ENCODE results near the gene PPM1F.
"Not testable (repeated sequence)": the region's sequence is repeated elsewhere in the genome, so short reads cannot be mapped to it uniquely, and the experiment has no call there.

Gene PPM1F

DNA sequence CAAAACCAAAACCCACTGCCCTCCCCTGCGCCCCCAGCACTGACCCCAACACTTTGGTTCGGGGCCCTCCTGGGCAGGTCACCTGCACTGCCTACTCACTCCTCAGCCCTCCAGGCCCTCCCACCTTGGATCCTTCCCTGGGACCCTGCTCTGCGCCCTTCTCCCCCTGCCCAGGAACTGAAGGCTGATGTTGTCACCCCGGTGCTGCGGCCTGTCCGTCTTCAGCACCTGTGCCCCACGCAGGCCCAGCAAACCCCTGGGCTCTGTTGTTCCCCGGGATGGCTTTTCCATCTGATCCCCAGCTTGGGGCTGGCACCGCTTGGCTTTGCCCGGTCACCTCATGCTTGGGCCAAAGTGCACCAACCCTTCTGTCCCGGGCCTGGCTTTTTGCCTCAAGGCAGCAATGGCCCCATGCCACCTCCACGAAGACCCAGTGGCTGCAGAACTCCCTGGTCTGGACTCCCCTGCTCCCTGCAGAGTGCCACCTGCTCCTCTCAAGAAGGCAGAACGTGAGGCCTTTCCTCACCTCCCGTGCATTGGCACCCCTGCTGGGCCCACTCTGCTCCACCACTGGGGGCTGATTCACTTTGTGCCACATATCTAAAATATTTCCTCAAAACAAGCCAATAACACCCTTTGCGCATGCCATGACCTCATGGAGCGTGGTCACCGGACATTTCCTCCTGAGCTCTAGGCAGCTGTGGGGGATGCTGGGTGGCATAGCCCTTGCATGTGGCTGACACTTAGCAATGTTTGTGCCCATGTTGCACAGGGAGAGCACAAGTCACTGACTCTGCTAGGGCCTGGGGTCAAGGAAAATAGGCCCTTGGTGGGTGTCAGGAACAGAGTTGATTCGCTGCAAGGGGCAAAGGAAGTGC lies 8.8 kb downstream of the PPM1F start:
- H3K4me3 ChIP-seq (ENCODE audit: control insufficient read depth, low read depth, low read length), result no peak overlapping the region
- TF ChIP-seq, protein P1, sequence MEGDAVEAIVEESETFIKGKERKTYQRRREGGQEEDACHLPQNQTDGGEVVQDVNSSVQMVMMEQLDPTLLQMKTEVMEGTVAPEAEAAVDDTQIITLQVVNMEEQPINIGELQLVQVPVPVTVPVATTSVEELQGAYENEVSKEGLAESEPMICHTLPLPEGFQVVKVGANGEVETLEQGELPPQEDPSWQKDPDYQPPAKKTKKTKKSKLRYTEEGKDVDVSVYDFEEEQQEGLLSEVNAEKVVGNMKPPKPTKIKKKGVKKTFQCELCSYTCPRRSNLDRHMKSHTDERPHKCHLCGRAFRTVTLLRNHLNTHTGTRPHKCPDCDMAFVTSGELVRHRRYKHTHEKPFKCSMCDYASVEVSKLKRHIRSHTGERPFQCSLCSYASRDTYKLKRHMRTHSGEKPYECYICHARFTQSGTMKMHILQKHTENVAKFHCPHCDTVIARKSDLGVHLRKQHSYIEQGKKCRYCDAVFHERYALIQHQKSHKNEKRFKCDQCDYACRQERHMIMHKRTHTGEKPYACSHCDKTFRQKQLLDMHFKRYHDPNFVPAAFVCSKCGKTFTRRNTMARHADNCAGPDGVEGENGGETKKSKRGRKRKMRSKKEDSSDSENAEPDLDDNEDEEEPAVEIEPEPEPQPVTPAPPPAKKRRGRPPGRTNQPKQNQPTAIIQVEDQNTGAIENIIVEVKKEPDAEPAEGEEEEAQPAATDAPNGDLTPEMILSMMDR (conservative IDR thresholded peaks at IDR 0.05; ENCODE audit: control insufficient read depth, insufficient read depth, low read depth, low read length), result no peak
- DNase-seq (ENCODE audit: low read depth), result no peak

DNA sequence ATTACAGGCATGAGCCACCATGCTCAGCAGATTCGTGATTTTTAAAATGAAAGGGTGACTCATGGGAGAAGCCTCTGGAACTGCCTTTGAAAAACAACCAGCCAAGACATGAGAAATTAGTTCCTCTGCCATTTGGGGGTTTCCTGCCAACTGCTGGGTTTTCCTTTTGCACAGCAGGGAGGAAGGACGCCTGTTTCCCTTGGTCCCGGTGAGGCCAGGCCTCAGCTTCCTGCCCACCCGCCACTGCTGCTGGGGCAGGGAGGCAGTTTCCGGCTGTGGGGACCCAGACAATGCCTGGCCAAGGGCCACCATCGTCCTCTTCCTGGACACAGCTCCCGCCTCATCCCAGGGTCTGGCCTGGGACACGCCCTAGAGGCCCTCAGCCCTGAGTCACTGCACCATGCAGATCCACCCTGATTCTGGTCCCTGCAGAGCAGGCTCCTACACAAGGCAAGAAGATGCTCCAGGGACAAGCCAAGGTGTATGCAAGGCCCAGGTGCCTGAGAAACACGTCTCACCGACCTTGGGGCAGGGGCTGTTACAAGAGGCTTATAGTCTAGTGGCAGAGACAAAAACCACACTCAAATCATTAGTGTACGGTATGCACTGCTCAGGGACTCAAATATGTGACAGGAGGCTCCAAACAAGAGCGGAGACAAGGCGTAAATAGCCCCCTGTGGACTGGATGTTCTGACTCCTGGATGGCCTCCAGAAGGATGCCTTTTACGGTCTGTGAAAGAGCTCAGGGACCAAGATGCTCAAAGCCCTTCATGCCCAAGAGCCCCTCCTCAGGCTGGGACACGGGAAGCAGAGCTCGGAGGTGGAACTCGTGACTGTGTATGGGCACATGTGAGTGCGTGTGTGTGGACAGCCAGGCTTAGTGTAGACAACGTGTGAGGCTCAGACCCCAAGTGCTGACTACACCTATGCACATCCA lies 10.0 kb downstream of the PPM1F start:
- no peak overlapping the region for H3K4me3 ChIP-seq (ENCODE audit: control insufficient read depth, low read depth, low read length)
- TF ChIP-seq, protein P1 (conservative IDR thresholded peaks at IDR 0.05; ENCODE audit: control insufficient read depth, insufficient read depth, low read depth, low read length), result no peak
- peak; percentile 90 for DNase-seq (ENCODE audit: low read depth)

DNA sequence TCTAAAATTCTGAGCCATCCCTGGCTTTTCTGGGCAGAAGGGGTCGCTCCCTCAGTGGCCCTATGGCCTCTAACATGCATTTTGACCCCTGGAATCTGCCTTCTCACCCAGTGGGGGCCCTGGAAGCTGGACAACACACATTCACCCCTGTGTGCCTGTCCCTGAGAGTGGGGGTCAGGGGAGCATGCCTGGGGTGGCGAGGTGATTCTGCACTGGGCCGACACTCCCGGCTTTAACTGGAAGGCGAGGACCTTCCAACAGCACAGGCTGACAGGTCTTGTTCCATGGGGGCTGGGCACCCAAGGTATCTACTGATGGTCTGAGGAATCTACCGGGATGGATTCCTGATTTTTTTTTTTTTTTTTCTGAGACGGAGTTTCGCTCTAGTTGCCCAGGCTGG lies 10.7 kb downstream of the PPM1F start:
- DNase-seq (ENCODE audit: low read depth), result no peak
- H3K4me3 ChIP-seq (ENCODE audit: control insufficient read depth, low read depth, low read length), result no peak overlapping the region
- TF ChIP-seq, protein P1 (conservative IDR thresholded peaks at IDR 0.05; ENCODE audit: control insufficient read depth, insufficient read depth, low read depth, low read length), result no peak

DNA sequence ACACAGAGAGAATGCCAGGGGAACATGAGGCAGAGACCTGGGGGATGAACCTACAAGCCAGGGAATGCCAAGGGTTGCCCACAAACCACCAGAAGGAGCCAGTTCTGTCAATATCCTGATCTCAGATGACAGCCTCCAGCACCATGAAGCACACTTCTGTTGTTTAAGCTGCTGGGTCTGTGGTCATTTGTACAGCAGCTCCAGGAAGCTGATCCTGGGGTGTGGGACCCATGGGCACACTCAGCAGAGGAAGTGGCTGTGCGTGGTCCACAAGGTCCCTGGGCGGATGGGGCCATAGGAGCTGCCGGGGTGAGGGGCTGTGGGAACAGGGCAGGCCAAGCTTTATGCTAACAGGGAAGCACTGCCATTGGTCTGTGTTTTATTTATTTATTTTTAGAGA lies 12.1 kb downstream of the PPM1F start:
- no peak overlapping the region for H3K4me3 ChIP-seq (ENCODE audit: control insufficient read depth, low read depth, low read length)
- no peak for DNase-seq (ENCODE audit: low read depth)
- TF ChIP-seq, protein P1 (conservative IDR thresholded peaks at IDR 0.05; ENCODE audit: control insufficient read depth, insufficient read depth, low read depth, low read length), result no peak

DNA sequence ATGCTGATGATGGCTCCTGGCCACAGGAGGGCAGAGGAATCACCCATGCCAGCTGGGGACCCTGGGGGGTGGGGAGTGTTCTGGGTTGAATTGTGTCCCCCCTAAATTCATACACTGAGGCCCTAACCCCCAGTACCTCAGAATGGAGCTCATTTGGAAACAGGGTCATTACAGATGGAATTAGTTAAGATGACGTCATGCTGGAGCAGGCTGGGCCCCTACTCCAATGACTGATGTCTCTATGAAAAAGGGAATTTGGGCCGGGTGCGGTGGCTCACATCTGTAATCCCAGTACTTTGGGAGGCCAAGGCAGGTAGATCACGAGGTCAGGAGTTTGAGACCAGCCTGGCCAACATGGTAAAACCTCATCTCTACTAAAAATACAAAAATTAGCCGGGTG lies 12.7 kb downstream of the PPM1F start:
- not testable (repeated sequence) for H3K4me3 ChIP-seq (ENCODE audit: control insufficient read depth, low read depth, low read length)

DNA sequence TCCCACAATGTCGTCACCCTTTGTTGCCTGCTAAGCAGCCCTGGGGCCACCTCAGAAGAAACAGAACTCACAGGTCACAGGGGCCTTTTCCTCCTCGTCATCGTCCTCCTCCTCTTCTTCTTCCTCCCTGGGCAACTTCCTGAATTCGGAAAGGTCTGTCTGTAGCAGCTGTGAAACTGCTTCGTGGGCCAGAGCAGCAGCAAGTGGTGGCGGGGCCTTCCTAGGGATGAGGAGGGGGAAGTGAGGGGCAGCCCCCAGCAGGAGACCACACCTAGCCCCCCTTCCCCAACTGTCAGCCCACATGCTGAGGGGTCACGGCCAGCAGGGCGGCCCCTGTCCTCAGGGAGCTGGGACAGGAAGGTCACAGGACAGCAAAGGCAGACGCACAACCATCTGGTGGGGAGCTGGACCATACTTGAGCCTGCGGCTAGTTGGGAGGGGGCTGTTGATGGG lies 13.2 kb downstream of the PPM1F start:
- no peak for DNase-seq (ENCODE audit: low read depth)
- TF ChIP-seq, protein P1 (conservative IDR thresholded peaks at IDR 0.05; ENCODE audit: control insufficient read depth, insufficient read depth, low read depth, low read length), result no peak
- H3K4me3 ChIP-seq (ENCODE audit: control insufficient read depth, low read depth, low read length), result no peak overlapping the region

More for the DNA sequence above, 12.7 kb downstream of the PPM1F start:
- DNase-seq (ENCODE audit: low read depth), result peak; percentile 57

DNA sequence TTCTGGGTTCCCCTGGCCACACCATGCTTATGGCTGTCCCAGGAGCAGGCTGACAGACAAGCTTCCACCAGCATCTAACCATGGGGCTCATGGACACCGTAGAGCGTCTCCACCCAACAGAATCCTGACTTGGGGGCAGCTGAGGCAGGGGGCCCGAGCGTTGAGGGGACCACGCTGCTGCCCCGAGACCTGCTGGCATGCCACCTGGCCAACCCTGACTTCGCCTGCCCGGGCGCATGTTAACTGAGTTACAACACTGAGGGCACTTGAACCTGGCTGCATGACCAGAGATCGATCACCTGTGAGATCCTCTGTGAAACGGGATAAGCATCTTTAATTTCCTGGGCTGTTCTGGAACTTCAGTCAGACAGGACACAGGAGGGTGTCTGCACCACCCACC lies 13.7 kb downstream of the PPM1F start:
- H3K4me3 ChIP-seq (ENCODE audit: control insufficient read depth, low read depth, low read length), result peak overlapping the region; percentile 3
- DNase-seq (ENCODE audit: low read depth), result no peak
- TF ChIP-seq, protein P1 (conservative IDR thresholded peaks at IDR 0.05; ENCODE audit: control insufficient read depth, insufficient read depth, low read depth, low read length), result no peak
